ENCODE results near the gene ACTG2. TPM values are rescaled to one million over a fixed set of nuclear protein-coding genes. Genes with fewer than 3 reads are reported as not detected.
"Not testable (repeated sequence)": the region's sequence is repeated elsewhere in the genome, so short reads cannot be mapped to it uniquely, and the experiment has no call there.

ACTG2 gene
- total RNA-seq: not detected

DNA sequence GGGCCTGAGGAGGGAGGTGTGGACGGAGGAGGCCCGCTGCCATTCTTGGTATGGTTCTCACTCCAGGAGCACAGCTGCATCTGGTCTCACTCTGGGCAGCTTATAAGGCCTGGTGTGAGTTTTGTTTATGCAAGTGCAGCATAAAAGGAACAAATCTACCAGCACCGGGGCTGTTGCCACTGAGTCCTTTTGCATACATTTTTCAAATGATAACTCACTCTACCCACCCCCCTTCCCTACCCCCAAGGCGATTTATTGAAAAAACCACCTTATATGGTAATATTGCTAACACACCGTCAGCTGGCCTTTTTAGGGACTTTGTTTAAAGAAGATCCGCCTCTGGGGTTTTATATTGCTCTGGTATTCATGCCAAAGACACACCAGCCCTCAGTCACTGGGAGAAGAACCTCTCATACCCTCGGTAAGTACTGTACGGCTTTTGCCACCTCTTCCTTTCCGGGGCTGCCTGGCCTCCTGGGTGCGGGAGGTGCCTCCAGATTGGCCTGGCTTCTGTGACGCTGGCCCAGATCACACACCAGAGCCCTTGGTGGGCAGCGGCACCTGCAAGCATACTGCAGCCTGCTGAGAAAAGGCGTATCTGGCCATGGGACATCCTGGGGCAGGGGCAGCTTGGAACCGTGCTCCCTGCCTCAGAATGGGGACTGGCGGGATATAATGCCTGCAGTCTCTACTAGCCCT lies at the start of gene ACTG2:
ACTG2 (plus strand) TSS at position 378 of the 699 bp plus-strand sequence. CDS start 8,304 bp downstream, outside the sequence.
- H3K27ac Mint-ChIP-seq: peak within 1 kb of the TSS in 1 of 2 donors; percentile 80
- H3K4me1 Mint-ChIP-seq (ENCODE audit: low read depth in 2 of 2): peaks cover 34 to 41% of the 10 kb centered on the region in 2 donors
- no peak for DNase-seq (ENCODE audit: low spot score)
- no peak for ATAC-seq
- H3K4me3 Mint-ChIP-seq: no peak within 1 kb of the TSS
- no peaks in the 10 kb centered on the region for H3K27me3 Mint-ChIP-seq
- no peaks in the 10 kb centered on the region for H3K36me3 Mint-ChIP-seq
- H3K9me3 Mint-ChIP-seq: peaks cover 5% of the 10 kb centered on the region

DNA sequence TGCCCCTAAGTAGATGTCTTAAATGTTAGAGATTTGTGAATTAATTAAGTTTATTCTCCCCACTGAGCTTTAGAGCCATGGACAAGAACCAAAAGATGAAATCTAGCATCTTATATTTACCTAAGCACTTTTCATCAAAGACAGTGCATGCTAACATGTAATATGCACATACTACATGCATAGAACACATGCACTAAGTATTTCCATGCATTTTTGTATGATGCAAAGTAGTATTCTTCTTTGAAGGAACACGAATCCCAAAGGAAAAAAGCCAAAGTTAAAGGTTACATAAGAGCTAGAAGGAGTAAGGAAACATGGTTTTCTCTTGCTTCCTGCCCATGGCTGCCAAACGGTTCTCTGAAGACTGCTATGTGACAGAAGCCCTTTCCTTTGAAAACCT lies 48.7 kb upstream of the ACTG2 start:
- Mint-ChIP-seq H3K4me3 (no peak overlapping the region), H3K36me3 (peaks cover 18% of the 10 kb centered on the region), H3K27me3 (no peaks in the 10 kb centered on the region), H3K4me1 (ENCODE audit: low read depth in 2 of 2) (peaks cover 16 to 24% of the 10 kb centered on the region in 2 donors), H3K27ac (peak overlapping the region in 1 of 2 donors; percentile 57), H3K9me3 (no peaks in the 10 kb centered on the region)
- ATAC-seq (no peak), DNase-seq (ENCODE audit: low spot score) (no peak)

DNA sequence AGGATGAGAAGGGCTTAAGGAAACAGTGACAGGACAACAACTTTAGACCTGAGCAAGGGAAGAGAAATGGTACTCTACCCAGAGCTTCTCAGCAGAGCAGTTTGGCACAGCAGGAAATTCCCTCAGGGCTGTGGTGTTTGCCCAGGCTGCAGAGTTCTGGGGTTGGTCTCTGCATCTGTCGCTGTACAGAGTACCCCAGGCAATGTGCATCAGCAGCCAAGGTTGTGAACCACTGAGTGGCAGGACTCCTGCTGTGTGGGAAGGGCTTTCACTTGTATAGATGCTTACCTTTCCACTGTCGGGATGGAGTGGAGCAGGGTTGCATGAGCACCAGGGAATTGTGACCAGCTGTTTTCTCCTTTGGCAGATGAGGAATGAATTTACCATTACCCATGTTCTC lies 42.8 kb upstream of the ACTG2 start:
- Mint-ChIP-seq H3K36me3 (peaks cover 16% of the 10 kb centered on the region), H3K4me3 (no peak overlapping the region), H3K27ac (peak overlapping the region in 1 of 2 donors; percentile 84), H3K9me3 (no peaks in the 10 kb centered on the region), H3K27me3 (no peaks in the 10 kb centered on the region), H3K4me1 (ENCODE audit: low read depth in 2 of 2) (peaks cover 0 to 15% of the 10 kb centered on the region in 2 donors)
- DNase-seq (ENCODE audit: low spot score) (no peak), ATAC-seq (peak; percentile 46 to 66)

DNA sequence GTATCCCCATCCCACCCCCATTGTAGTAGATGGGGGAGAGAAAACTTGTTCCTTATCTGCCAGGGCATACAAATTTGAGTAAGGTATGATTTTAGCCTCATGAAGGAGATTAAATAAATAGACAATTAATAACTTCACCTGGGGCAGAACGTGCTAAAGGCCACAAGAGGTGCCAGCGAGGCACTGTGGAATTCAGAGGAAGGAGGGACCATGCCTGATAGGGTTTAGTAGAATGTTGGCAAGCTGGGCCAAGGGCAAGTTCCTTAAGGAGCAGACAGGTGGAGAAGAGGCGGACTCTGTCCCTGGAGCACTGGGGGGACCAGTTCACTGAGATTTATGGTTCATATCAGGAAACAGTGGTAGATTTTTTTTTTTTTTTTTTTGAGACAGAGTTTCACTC lies 41.5 kb upstream of the ACTG2 start:
- Mint-ChIP-seq H3K36me3 (peaks cover 22% of the 10 kb centered on the region), H3K9me3 (no peaks in the 10 kb centered on the region), H3K4me3 (no peak overlapping the region), H3K27me3 (no peaks in the 10 kb centered on the region), H3K4me1 (ENCODE audit: low read depth in 2 of 2) (peaks cover 3 to 25% of the 10 kb centered on the region in 2 donors), H3K27ac (no peak overlapping the region)
- DNase-seq (ENCODE audit: low spot score): no peak
- ATAC-seq: no peak

DNA sequence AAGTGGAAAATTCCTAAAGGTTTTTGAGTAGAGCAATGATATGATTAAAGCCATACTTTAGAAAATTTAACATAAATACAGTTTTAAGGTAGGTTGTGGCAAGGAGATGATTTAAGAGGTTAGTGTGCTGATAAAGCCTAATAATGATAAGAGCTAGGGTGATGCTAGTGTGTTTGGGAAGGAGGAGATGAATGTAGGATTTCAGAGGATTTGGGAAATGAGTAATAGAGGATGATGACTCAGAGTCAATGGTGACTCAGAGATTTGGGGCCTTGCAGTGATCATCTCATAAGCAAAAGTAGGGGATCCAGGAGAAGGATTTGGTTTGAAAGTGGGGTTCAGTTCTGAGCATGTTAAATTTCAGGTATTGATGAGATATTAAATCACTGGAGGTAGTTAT lies 40.8 kb upstream of the ACTG2 start:
- DNase-seq (ENCODE audit: low spot score): no peak
- Mint-ChIP-seq H3K27me3 (no peaks in the 10 kb centered on the region), H3K9me3 (no peaks in the 10 kb centered on the region), H3K4me1 (ENCODE audit: low read depth in 2 of 2) (peaks cover 10 to 32% of the 10 kb centered on the region in 2 donors), H3K4me3 (no peak overlapping the region), H3K27ac (no peak overlapping the region), H3K36me3 (peaks cover 21% of the 10 kb centered on the region)
- ATAC-seq: peak in 1 of 2 donors; percentile 71

DNA sequence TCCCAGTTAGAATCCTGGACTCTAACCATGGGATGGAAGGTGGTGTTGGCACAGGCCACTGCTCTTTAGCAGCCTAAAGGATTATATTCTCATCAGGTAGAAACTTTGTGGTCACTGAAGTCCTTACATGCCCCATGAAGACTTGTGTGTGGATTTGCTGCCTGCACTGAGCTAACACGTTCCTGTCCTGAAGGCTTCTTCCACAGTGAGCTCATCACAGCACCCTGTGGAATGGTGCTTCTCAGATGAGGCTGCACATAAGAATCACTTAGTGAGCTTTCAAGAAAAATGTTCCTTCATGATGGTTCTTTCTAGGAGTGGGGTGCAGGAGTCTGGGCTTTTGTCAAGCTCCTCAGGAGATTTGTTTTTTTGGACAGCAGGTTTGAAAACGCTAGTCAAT lies 37.3 kb upstream of the ACTG2 start:
- H3K27me3 Mint-ChIP-seq: no peaks in the 10 kb centered on the region
- ATAC-seq: no peak
- DNase-seq (ENCODE audit: low spot score): no peak
- H3K27ac Mint-ChIP-seq: peak overlapping the region in 1 of 2 donors; percentile 89
- H3K36me3 Mint-ChIP-seq: peaks cover 20% of the 10 kb centered on the region
- no peak overlapping the region for H3K4me3 Mint-ChIP-seq
- H3K4me1 Mint-ChIP-seq (ENCODE audit: low read depth in 2 of 2): peaks cover 33 to 39% of the 10 kb centered on the region in 2 donors
- no peaks in the 10 kb centered on the region for H3K9me3 Mint-ChIP-seq

DNA sequence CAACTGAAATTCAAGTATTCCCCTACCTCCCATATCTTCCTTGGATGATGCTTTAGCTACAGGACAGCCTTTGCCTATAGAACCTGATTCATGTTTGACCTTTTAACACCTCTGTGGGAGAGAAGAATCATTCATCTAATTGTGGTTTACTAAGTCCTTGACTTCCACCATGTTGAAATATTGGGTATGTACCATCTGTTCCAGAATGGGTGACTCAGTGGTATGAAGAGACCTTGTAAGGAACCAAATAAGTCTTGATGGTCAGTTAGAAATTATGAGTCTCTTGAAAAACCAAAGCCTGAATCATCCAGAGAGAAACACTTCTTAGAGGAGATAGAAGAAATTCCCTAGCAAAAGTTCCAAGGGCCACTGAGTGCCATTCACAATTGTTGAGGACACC lies 36.6 kb upstream of the ACTG2 start:
- peak; percentile 62 to 64 for ATAC-seq
- Mint-ChIP-seq H3K4me1 (ENCODE audit: low read depth in 2 of 2) (peaks cover 33 to 41% of the 10 kb centered on the region in 2 donors), H3K27ac (peak overlapping the region; percentile 38 to 89)

DNA sequence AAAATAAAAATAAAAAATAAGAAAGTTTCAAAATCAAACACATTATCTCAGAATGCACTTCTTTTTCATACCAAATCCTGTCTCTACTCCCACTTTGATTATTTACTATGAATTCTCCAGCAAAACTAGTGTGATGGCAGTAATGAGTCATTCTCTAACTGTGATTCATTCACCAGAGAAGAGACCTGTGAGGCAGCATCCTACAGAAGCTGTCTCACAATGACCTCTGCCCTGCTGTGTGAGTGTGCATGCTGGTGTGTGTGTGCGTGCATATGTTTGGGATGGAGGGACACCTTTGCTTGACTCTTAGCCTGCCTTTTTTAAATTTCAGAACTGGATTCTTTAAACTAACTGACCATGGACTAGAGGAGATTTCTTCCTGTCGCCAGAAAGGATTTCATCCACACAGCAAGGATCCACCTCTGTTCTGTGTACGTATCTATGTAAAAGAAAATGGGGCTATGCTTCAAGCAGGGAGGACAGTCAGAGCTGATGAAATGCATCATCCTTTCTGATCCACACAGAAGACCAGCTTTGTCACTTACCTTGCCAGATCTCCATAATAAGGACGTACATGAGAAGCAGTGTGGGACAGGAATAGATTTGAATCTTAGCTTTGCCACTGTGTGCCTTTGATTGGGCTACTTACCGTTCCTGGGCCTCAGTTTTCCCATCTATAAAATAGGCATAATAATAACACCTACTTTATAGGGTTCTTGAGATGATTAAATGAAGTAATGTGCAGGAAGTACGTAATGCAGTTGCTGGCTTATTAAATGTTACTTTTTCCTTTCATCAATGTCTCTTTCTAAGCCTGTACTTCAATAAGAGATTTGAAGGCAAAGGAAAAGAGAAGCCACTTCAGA lies 32.9 kb upstream of the ACTG2 start:
- Mint-ChIP-seq H3K36me3 (peaks cover 39% of the 10 kb centered on the region), H3K4me1 (ENCODE audit: low read depth in 2 of 2) (peaks cover 33 to 42% of the 10 kb centered on the region in 2 donors), H3K27ac (peak overlapping the region in 1 of 2 donors; percentile 66), H3K4me3 (peak overlapping the region; percentile 32), H3K27me3 (no peaks in the 10 kb centered on the region), H3K9me3 (no peaks in the 10 kb centered on the region)
- peak; percentile 67 for DNase-seq (ENCODE audit: low spot score)
- peak; percentile 93 to 98 for ATAC-seq

More for the DNA sequence above, 36.6 kb upstream of the ACTG2 start:
- H3K36me3 Mint-ChIP-seq: peaks cover 24% of the 10 kb centered on the region
- no peak overlapping the region for H3K4me3 Mint-ChIP-seq
- DNase-seq (ENCODE audit: low spot score): no peak
- H3K9me3 Mint-ChIP-seq: no peaks in the 10 kb centered on the region
- no peaks in the 10 kb centered on the region for H3K27me3 Mint-ChIP-seq

DNA sequence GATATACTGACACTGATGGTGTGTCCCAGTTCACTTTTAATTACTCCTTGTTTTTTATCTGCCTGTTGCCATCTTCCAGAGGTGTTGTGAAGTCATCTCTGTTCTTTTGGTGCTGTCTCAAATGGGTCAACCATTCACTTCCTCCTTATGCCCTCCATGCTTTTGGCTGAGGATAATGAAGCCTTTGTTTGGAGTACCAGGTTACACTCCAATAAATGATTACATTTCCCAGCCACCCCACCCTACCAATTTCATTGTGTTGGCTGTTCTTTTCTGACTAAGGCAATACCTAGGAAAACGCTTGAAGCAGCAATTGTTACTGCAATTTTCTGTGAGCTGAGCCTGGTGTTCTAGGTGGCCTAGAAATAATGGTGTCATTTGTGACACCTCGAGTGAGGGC lies 29.8 kb upstream of the ACTG2 start:
- ATAC-seq: no peak
- DNase-seq (ENCODE audit: low spot score): no peak
- H3K27me3 Mint-ChIP-seq: no peaks in the 10 kb centered on the region
- no peaks in the 10 kb centered on the region for H3K9me3 Mint-ChIP-seq
- peak overlapping the region in 1 of 2 donors; percentile 0 for H3K27ac Mint-ChIP-seq
- H3K4me1 Mint-ChIP-seq (ENCODE audit: low read depth in 2 of 2): peaks cover 14 to 17% of the 10 kb centered on the region in 2 donors
- H3K4me3 Mint-ChIP-seq: no peak overlapping the region
- H3K36me3 Mint-ChIP-seq: peaks cover 21% of the 10 kb centered on the region

DNA sequence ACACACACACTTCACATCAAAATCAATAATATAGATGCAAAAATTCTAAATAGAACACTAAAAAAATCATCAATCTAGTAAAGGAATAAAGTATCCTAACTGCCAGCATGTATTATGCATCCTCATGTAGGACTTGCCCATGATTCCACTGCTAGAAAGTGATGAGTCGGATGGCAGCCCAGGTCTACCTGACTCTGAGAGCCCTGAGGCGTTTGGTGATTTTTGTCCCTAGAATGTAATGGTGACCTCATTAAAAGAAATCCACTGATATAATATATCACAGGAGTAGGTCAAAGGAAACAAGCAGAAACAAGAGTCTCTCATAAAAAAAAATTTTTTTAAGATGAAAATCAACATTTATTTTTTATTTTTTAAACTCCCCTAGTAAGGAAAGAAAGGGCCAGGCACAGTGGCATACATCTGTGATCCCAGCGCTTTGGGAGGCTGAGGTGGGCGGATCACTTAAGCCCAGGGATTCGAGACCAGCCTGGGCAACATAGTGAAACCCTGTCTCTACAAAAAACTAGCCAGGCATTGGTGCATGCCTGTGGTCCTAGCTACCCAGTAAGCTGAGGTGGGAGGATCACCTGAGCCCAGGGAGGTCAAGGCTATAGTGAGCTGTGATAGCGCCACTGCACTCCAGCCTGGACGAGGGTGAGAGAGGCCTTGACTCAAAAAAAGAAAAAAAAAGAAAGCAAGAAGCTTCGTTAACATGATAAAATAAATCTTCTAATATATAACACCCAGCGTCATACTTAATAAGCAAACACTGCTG lies 24.4 kb upstream of the ACTG2 start:
- H3K4me3 Mint-ChIP-seq: no peak overlapping the region

DNA sequence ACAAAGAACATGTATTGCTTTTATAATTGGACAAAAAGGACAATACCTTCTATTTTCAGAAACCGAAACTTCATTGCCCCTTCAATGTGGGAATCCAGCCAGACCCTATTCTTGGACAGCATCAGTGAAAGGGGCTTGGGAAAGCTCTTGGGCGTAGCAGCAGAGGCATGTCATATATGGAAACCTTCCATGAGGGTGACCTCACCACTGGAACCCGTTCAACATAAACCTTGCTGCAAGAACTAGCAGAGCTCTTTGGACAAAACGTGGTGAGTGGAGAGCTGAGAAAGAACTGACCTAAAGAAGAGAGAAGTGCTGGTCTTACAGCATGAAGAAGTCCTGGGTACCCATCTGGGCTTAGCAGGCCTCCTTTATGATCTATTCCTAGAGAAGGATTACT lies 22.7 kb upstream of the ACTG2 start:
- no peaks in the 10 kb centered on the region for H3K27me3 Mint-ChIP-seq
- DNase-seq (ENCODE audit: low spot score) (no peak), ATAC-seq (no peak)
- no peaks in the 10 kb centered on the region for H3K36me3 Mint-ChIP-seq
- H3K4me1 Mint-ChIP-seq (ENCODE audit: low read depth in 2 of 2): peaks cover 0 to 9% of the 10 kb centered on the region in 2 donors
- no peak overlapping the region for H3K4me3 Mint-ChIP-seq
- no peak overlapping the region for H3K27ac Mint-ChIP-seq
- no peaks in the 10 kb centered on the region for H3K9me3 Mint-ChIP-seq

More for the DNA sequence above, 24.4 kb upstream of the ACTG2 start:
- Mint-ChIP-seq H3K9me3 (no peaks in the 10 kb centered on the region), H3K27ac (peak overlapping the region in 1 of 2 donors; percentile 45), H3K27me3 (no peaks in the 10 kb centered on the region), H3K4me1 (ENCODE audit: low read depth in 2 of 2) (peaks cover 0 to 8% of the 10 kb centered on the region in 2 donors), H3K36me3 (peaks cover 10% of the 10 kb centered on the region)
- ATAC-seq (no peak), DNase-seq (ENCODE audit: low spot score) (no peak)

DNA sequence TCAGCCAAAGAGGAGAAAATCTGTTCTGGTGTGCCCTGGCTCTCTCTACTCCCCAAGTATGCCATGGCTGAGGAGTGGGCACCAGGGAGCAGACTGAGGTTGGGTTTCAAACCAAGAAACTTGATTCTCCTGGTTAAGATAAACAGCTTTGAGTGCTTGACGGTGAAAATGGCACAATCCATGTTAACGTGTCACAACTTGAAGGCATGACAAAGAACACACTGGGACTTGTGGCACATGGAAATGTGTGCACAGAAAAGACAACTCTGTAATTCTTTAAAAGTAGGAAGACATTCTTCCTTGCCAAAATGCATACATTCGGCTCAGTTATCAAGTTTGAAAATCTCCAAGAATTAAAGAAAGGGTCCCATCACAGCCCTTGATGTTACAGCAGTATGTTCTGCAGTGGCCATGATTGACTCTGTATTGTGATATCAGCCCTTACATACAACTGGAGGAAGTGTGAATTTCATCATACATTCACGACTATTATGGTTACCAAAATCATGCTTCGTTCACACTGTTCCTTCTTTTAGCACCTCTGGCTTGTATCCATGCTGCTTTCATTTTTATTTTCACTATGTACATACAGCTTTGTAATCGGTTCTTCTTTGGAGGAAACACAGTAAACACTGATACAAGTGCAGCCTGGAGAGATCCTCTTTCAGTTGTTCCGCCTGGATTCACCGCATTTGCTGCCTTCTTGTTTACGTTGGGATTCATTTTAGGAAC lies 15.6 kb upstream of the ACTG2 start:
- Mint-ChIP-seq H3K27ac (peak overlapping the region; percentile 61 to 80), H3K4me1 (ENCODE audit: low read depth in 2 of 2) (peaks cover 14 to 50% of the 10 kb centered on the region in 2 donors)

DNA sequence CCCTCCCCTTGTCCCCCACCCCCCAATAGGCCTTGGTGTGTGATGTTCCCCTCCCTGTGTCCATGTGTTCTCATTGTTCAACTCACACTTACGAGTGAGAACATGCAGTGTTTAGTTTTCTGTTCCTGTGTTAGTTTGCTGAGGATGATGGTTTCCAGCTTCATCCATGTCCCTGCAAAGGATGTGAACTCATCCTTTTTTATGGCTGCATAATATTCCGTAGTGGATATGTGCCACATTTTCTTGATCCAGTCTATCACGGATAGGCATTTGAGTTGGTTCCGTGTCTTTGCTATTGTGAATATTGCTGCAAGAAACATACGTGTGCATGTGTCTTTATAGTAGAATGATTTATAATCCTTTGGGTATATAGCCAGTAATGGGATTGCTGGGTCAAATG lies 14.8 kb upstream of the ACTG2 start:
- Mint-ChIP-seq H3K4me3 (peak overlapping the region; percentile 35), H3K4me1 (ENCODE audit: low read depth in 2 of 2) (peaks cover 14 to 46% of the 10 kb centered on the region in 2 donors), H3K27ac (peak overlapping the region; percentile 61 to 80)
- not testable (repeated sequence) for H3K9me3 Mint-ChIP-seq; H3K27me3 Mint-ChIP-seq; ATAC-seq; DNase-seq (ENCODE audit: low spot score); H3K36me3 Mint-ChIP-seq

More for the DNA sequence above, 15.6 kb upstream of the ACTG2 start:
- ATAC-seq (peak; percentile 95 to 97), DNase-seq (ENCODE audit: low spot score) (no peak)
- peaks cover 0 to 2% of the 10 kb centered on the region in 2 donors for H3K27me3 Mint-ChIP-seq
- H3K36me3 Mint-ChIP-seq: no peaks in the 10 kb centered on the region
- no peaks in the 10 kb centered on the region for H3K9me3 Mint-ChIP-seq
- peak overlapping the region; percentile 49 for H3K4me3 Mint-ChIP-seq
